GM12878 (cell line): Measurements from ENCODE around the gene ENTPD5. TPM values are rescaled to one million over a fixed set of nuclear protein-coding genes. Genes with fewer than 3 reads are reported as not detected.

ENCODE experiments used
- ATAC-seq: fragments of 200-7000 bp; cut with Tn5 transposase; 3 replicates; pipeline ENCODE4 v1.9.1; 2020; ENCODE audit warnings: mild to moderate bottlenecking, moderate library complexity
- BruUV-seq: library from RNA; stranded (reverse); fragments of 400-500 nt; replicated peaks from 2 replicates; lab custom pipeline; 2021; lab: Mats Ljungman, UMichigan
- CTCF ChIA-PET: fragments of 300-600 bp; sonication (Branson Sonifier 250); formaldehyde crosslinking; extraction: SDS; loops from one replicate; lab custom pipeline; 2021; ENCODE audit warnings: inconsistent platforms; lab: Yijun Ruan, JAX
- POLR2A ChIA-PET: fragments of 350-600 bp; formaldehyde crosslinking; extraction: SDS; loops from one replicate; lab custom pipeline; 2021; ENCODE audit warnings: inconsistent platforms; lab: Charles Lee
- RAD21 ChIA-PET: fragments of 300-600 bp; sonication (Branson Sonifier 250); formaldehyde crosslinking; loops from one replicate; lab custom pipeline; 2023; ENCODE audit warnings: antibody characterized with exemption; ENCODE audit not compliant: unreplicated experiment; lab: Charles Lee
- SMC1A ChIA-PET: fragments of 300-600 bp; sonication (Branson Sonifier 250); formaldehyde crosslinking; loops from one replicate; lab custom pipeline; 2023; ENCODE audit not compliant: unreplicated experiment, uncharacterized antibody; lab: Charles Lee
- DNase-seq: peaks from one replicate; pipeline ENCODE4 v3.0.0-alpha.2; 2011; ENCODE audit warnings: low read depth, low spot score
- FAIRE-seq: peaks from 3 replicates; lab custom pipeline; 2011; peaks lifted over from hg19 to GRCh38; lab: Jason Lieb, UNC
- H2AFZ ChIP-seq: 2 replicates; pipeline ENCODE4 v1.6.0; 2011; ENCODE audit warnings: low read depth, low read length, control low read depth; ENCODE audit not compliant: control insufficient read depth
- H3K27ac ChIP-seq: 2 replicates; pipeline ENCODE4 v1.5.1; 2011; ENCODE audit warnings: control low read depth; ENCODE audit not compliant: control insufficient read depth, insufficient read depth
- H3K27me3 ChIP-seq, 2 experiments: replicated peaks in 1 of 2; 2 replicates each; pipeline versions ENCODE4 v1.6.0 to v1.6.1; 2011; ENCODE audit warnings: low read length in 1 of 2; ENCODE audit not compliant: control insufficient read depth in 2 of 2, insufficient read depth in 2 of 2
- H3K36me3 ChIP-seq, 2 experiments: 2 replicates each; pipeline ENCODE4 v1.5.1; 2011; ENCODE audit warnings: low read length in 1 of 2; ENCODE audit not compliant: control insufficient read depth in 2 of 2, insufficient read depth in 2 of 2
- H3K4me1 ChIP-seq: 2 replicates; pipeline ENCODE4 v1.6.1; 2011; ENCODE audit warnings: mild to moderate bottlenecking, low read length, moderate library complexity, mixed read lengths; ENCODE audit not compliant: control insufficient read depth, insufficient read depth
- H3K4me2 ChIP-seq: 2 replicates; pipeline ENCODE4 v1.6.0; 2011; ENCODE audit warnings: control low read depth; ENCODE audit not compliant: control insufficient read depth, insufficient read depth
- H3K4me3 ChIP-seq: fragments of 200-600 bp; sonication (generic); 2 replicates; pipeline ENCODE4 v1.5.1; 2016
- H3K79me2 ChIP-seq: 2 replicates; pipeline ENCODE4 v1.6.0; 2011; ENCODE audit warnings: low read length; ENCODE audit not compliant: control insufficient read depth, insufficient read depth
- H3K9ac ChIP-seq: 2 replicates; pipeline ENCODE4 v1.8.0; 2011; ENCODE audit warnings: low read length, control low read depth, mixed read lengths; ENCODE audit not compliant: control insufficient read depth, insufficient read depth
- H3K9me3 ChIP-seq: replicated peaks from 3 replicates; pipeline ENCODE4 v1.5.1; 2011; ENCODE audit warnings: mild to moderate bottlenecking, low read length; ENCODE audit not compliant: control insufficient read depth, insufficient read depth
- H4K20me1 ChIP-seq: 2 replicates; pipeline ENCODE4 v1.6.0; 2011; ENCODE audit not compliant: control insufficient read depth, insufficient read depth
- CHD1 ChIP-seq: IDR thresholded peaks from 2 replicates; pipeline ENCODE4 v1.6.1; 2012; ENCODE audit warnings: low read depth, low read length, improper control_type of control experiment
- GABPA ChIP-seq: IDR thresholded peaks from 2 replicates; pipeline ENCODE4 v1.6.1; 2014; ENCODE audit warnings: antibody characterized with exemption, low read depth, mild to moderate bottlenecking, inconsistent platforms
- SREBF2 ChIP-seq: IDR thresholded peaks from 2 replicates; pipeline ENCODE4 v1.6.1; 2012; ENCODE audit warnings: mild to moderate bottlenecking, low read length
- ZNF207 ChIP-seq: fragments of 450-650 bp; IDR thresholded peaks from 2 replicates; pipeline ENCODE4 v1.6.1; 2014; ENCODE audit warnings: antibody characterized with exemption, mild to moderate bottlenecking, borderline replicate concordance
- WGBS: methylation state at CpG from one replicate; pipeline ENCODE4 v1.1.6; 2016; ENCODE audit warnings: low lambda C conversion rate; ENCODE audit not compliant: insufficient replicate concordance, insufficient coverage; ENCODE audit errors: missing lambda C conversion rate; 5-methylcytosine and 5-hydroxymethylcytosine counted together
- in situ Hi-C: fragments of 300-500 bp; cut with MboI; formaldehyde crosslinking; loops from 9 replicates; pipeline ENCODE4 v1.14.3; 2018; ENCODE audit warnings: mixed read lengths
- intact Hi-C: fragments of 100-400 bp; cut with micrococcal nuclease; formaldehyde crosslinking; loops from one replicate; pipeline ENCODE4 v1.14.2; 2022; ENCODE audit not compliant: unreplicated experiment
- polyA plus RNA-seq, 11 experiments: library from polyadenylated mRNA; depleted of rRNA in 4 of 11; unstranded in 6 of 11; stranded (reverse) in 5 of 11; fragments of >200 nt; fragmentation: Nextera tagmentation in 4 of 11; fragmentation: Illumina TruSeq in 1 of 11; extraction: Ambion mirVana in 4 of 11; extraction: Trizol in 1 of 11; gene quantifications; 1 replicate in 1 of 11; 2 replicates in 10 of 11; pipeline versions ENCODE4 v1.2.1 to v1.2.3, GENCODE V29; 2011 to 2016; ENCODE audit warnings: inconsistent platforms in 2 of 11, missing spikeins in 2 of 11, low read depth in 1 of 11
- total RNA-seq, 4 experiments: library from RNA; depleted of rRNA in 3 of 4; stranded (reverse); fragments of >200 nt in 3 of 4; fragmentation: Illumina TruSeq in 1 of 4; extraction: Trizol in 1 of 4; gene quantifications; 2 replicates each; pipeline versions ENCODE4 v1.2.1 to v1.2.3, GENCODE V29; 2013 to 2021
- TF ChIP-seq, protein P1 (sequence below): fragments of 150-350 bp; IDR thresholded peaks from 2 replicates; pipeline ENCODE4 v1.6.1; 2016; ENCODE audit warnings: low read depth, low read length
- TF ChIP-seq, protein P2 (sequence below): IDR thresholded peaks from 2 replicates; pipeline ENCODE4 v1.6.1; 2012; ENCODE audit warnings: low read depth, low read length, improper control_type of control experiment
- TF ChIP-seq, protein P3 (sequence below): IDR thresholded peaks from 2 replicates; pipeline ENCODE4 v1.6.1; 2011; ENCODE audit warnings: mild to moderate bottlenecking, low read depth, low read length, moderate library complexity; ENCODE audit not compliant: insufficient replicate concordance

Gene ENTPD5
- total and polyA plus RNA-seq, 10 of the 15 experiments (the other 5 are each of a cell fraction or from before 2014, with no cell fraction given): 2.4 to 9.9 (median 7.6) TPM

DNA sequence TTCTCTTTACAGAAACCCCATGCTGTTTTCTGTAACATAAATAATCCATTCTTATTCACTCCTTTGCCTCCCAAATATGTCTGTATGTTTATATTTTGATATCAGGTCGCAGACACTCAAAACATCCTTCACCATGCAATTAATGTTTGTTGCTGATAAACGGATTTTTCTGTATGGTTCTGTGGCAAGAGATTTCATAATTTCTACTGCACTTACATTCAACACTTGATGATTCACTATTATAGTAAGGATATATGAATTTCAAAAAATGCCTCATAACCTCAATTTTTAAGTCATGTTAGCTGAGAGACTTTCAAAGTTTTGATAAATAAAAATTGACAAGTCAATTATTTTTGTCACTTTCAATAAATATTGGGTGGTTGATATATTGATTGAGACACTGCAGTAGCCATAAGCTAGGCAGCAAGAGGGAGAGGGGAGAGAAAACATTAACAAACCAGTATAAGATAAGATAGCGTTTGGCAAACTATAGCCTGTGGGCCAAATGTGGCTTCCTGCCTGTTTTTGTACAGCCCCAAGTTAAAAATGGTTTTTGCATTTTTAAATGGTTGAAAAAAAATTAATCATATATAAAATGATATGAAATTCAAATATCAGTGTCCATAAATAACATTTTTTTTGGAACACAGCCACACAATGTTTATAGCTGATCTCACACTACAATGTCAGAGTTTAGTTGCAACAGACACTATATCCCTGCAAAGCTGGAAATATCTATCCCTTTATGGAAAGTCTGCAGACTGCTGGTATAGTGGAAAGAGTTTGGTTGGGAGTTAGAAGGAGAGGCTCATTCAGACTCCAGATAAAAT is 46.9 kb upstream of the ENTPD5 start (continued):
- TF ChIP-seq, protein P1, sequence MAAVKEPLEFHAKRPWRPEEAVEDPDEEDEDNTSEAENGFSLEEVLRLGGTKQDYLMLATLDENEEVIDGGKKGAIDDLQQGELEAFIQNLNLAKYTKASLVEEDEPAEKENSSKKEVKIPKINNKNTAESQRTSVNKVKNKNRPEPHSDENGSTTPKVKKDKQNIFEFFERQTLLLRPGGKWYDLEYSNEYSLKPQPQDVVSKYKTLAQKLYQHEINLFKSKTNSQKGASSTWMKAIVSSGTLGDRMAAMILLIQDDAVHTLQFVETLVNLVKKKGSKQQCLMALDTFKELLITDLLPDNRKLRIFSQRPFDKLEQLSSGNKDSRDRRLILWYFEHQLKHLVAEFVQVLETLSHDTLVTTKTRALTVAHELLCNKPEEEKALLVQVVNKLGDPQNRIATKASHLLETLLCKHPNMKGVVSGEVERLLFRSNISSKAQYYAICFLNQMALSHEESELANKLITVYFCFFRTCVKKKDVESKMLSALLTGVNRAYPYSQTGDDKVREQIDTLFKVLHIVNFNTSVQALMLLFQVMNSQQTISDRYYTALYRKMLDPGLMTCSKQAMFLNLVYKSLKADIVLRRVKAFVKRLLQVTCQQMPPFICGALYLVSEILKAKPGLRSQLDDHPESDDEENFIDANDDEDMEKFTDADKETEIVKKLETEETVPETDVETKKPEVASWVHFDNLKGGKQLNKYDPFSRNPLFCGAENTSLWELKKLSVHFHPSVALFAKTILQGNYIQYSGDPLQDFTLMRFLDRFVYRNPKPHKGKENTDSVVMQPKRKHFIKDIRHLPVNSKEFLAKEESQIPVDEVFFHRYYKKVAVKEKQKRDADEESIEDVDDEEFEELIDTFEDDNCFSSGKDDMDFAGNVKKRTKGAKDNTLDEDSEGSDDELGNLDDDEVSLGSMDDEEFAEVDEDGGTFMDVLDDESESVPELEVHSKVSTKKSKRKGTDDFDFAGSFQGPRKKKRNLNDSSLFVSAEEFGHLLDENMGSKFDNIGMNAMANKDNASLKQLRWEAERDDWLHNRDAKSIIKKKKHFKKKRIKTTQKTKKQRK: no peak
- TF ChIP-seq ZNF207 (no peak), CHD1 (no peak), SREBF2 (no peak), GABPA (no peak)
- TF ChIP-seq, protein P2, sequence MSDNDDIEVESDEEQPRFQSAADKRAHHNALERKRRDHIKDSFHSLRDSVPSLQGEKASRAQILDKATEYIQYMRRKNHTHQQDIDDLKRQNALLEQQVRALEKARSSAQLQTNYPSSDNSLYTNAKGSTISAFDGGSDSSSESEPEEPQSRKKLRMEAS: no peak

DNA sequence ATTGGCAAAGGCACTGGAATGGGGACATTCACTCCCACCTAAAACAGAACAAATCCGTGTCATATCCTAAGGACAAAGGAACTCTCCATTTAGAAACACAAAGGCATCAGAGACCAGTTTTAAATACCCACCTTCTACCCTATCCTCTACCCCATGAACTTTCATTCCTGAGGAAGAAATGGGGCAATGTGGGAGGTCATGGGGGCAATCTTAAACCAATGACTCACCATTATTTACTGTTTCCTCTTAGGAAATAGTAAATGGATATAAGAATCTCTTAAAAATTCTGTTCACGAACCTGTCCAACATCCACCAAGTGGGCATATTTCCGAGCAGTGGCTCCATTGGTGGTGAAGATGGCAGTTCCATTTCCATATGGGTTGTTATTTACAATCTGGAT is 45.8 kb upstream of the ENTPD5 start:
- TF ChIP-seq, protein P3, sequence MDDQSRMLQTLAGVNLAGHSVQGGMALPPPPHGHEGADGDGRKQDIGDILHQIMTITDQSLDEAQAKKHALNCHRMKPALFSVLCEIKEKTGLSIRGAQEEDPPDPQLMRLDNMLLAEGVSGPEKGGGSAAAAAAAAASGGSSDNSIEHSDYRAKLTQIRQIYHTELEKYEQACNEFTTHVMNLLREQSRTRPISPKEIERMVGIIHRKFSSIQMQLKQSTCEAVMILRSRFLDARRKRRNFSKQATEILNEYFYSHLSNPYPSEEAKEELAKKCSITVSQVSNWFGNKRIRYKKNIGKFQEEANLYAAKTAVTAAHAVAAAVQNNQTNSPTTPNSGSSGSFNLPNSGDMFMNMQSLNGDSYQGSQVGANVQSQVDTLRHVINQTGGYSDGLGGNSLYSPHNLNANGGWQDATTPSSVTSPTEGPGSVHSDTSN: no peak
- Histone ChIP-seq H3K27me3 (no peaks in the 10 kb centered on the region), H3K36me3 (no peaks in the 10 kb centered on the region; a peak in 1 of 4 replicates), H2AFZ (no peak overlapping the region), H3K4me2 (no peak overlapping the region), H4K20me1 (no peaks in the 10 kb centered on the region), H3K9me3 (no peaks in the 10 kb centered on the region), H3K79me2 (no peaks in the 10 kb centered on the region), H3K9ac (no peak overlapping the region), H3K4me1 (no peaks in the 10 kb centered on the region), H3K27ac (no peak overlapping the region), H3K4me3 (no peak overlapping the region)
- DNase-seq (no peak), ATAC-seq (no peak), FAIRE-seq (no peak)
- SMC1A ChIA-PET: interaction anchor here (0.8 kb wide), 1 partner anchor 9 kb away, joined by 3 read pairs; no protein-coding TSS in a partner anchor
- RAD21 ChIA-PET: no interaction called here
- 88% methylated on average over 3 of the region's 3 CpGs for WGBS
- in situ Hi-C loops: no loop called here
- intact Hi-C loops: no loop called here
- no TSS peak for BruUV-seq
- POLR2A ChIA-PET: no interaction called here
- CTCF ChIA-PET: no interaction called here
